Fibroblast of gingiva (primary cell): ENCODE data around the gene RPH3AL.

Source experiments
- DNase-seq: peaks from one replicate; pipeline ENCODE4 v3.0.0-alpha.2; 2011; ENCODE audit warnings: low read depth

RPH3AL gene

DNA sequence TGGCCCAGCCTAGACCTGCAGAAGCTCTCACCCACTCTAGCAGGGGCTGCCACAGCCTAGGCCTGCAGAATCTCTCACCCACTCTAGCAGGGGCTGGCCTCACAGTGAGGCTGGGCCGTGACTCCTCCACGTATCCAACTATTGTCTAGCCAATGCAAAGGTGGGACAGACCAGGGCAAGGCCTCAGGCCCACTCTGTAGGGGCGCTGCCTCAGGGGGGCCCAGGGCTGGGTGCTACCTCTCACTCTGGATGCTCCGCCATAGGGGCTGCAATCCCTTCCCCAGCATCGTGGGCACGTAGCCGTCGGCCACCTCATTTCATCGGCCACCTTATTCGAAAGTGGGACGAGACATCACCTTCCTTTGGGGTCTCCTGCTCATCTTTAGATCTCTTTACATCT lies 51.7 kb downstream of the RPH3AL start:
- no peak for DNase-seq

- no peak for DNase-seq
These were observed 53.1 kb downstream of the RPH3AL start for GRCh38 chr17:299546-299945.

DNA sequence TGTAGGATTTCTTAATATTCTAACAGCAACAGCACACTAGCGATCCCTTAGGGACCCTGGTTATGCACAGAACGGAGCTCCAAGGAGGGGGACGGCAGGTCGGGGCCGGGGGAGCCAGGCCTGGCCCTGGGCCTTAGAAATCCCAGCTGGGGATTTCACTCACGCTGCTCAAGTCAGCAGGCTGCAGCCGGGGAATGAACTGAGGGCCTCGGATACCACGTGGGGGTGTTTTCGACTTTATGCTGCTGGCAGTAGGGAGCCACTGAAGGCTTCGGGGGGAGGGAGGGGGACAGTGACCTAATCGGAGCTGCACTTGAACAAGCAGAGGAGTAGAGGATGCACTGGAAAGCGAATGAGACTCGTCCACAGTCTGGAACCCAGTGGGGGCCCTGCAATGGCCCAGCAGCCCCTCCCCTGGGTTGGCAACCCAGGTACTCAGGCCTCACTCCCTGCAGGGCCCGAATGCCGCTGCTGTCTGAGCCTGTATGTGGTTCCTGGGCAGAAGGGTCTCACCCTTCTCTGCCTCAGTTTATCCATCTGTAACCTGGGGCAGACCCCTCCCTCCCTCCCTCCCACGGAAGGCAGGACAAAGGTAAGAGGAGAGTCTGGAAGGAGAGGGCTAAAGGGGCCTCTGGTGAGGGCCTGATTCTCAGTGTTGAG lies 53.7 kb downstream of the RPH3AL start:
- DNase-seq = no peak

- no peak for DNase-seq
These were observed 54.8 kb downstream of the RPH3AL start for GRCh38 chr17:297758-298157.

DNA sequence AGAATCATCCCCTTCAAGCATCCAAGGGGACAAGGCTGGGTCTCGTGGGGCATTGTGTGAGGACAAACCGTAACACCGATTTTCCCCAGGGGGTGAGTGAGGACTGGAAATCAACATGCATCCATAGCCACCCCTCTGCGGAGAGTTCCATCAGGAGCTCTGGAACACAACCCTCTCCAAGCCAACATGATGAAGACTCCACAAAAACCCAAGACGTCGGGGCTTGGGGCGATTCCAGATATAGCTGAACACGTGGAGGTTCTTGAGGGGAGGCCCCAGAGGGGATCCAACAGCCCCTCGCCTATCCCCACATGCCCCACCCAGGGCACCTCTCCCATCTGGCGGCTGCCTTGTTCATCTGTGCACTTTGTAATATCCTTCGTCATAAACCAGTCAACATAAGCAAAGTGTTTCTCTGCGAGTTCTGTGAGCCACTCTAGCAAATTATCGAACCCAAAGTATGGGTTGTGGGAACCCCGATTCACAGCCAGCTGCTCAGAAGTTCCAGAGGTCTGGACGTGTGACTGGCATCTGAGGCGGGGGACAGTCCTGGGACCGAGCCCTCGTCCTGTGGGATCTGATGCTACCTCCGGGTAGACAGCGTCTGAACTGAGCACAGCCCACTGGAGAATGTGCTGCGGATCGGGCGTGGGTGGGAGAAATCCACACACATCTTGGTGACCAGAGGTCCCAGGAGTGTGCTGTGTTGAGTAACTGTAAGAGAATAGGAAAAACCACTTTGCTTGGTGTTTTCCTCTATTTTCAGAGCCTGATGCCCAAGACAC lies 55.5 kb downstream of the RPH3AL start:
- DNase-seq = no peak

DNA sequence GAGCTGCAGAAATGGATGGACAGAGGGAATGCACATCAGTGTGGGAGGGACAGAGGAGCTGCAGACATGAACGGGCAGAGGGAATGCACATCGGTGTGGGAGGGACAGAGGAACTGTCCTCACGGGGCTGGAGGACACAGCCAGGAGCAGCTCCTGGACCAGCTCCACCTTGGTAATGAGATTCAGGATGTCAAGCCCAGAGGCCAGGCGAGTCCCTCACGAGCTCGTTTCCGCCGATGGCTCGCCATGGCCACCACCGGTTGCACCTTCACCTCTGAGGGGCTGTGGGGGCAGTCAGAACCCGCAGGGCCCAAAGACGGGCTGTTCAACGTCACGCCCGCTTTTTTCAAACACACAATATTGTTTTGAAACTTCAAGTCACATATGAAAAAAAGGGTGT lies 56.2 kb downstream of the RPH3AL start:
- DNase-seq = no peak

- no peak for DNase-seq
These were observed 59.9 kb downstream of the RPH3AL start for GRCh38 chr17:292531-293382.

GRCh38 chr17:292016-292415 lies 60.6 kb downstream of the RPH3AL start:
- no peak for DNase-seq

GRCh38 chr17:291587-291986 lies 61.0 kb downstream of the RPH3AL start:
- DNase-seq = no peak

DNA sequence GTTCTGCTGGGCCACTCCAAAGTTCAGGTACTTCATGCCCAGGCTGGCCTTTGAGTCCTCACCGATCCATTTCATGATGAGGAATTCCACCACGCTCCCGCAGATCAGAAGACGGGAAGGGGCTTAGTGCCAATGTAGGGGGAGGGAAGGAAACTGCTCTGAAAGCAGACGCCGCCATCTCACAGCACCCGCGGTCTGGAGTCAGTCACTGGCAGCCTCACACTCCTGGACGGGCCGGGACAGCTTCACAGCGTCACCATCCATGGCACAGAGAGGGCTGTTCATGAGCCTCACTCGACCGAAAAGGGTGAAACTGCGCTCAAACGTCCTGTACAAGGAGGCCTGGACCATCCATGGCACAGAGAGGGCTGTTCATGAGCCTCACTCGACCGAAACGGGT lies 62.0 kb downstream of the RPH3AL start:
- no peak for DNase-seq

- no peak for DNase-seq
These were observed 62.5 kb downstream of the RPH3AL start for GRCh38 chr17:290121-290521.

DNA sequence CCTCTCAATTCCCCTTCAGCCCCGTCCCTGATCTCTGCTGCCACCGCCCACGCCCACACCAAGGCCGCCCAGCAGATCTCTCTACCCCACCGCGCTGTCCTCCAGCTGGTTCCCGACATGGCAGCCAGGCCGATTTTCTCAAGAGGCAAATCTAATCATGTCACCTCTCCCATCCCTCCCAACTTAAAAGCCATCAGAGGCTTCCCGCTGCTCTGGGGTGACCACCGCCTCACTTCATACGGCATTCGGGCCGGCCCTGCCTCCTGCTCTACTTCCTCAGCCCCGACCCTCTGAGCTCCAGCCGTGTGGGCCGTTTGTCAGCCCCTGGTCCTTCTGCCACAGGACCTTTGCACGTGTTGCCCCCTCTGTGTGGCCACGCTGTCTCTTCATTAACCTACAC lies 63.2 kb downstream of the RPH3AL start:
- DNase-seq = no peak

- no peak for DNase-seq
These were observed 63.7 kb downstream of the RPH3AL start for GRCh38 chr17:288802-289356.

- DNase-seq = no peak
These were observed 66.0 kb downstream of the RPH3AL start for GRCh38 chr17:286571-286970.

GRCh38 chr17:285751-286422 lies 66.7 kb downstream of the RPH3AL start:
- DNase-seq = no peak

GRCh38 chr17:284676-285355 lies 67.8 kb downstream of the RPH3AL start:
- DNase-seq = no peak

DNA sequence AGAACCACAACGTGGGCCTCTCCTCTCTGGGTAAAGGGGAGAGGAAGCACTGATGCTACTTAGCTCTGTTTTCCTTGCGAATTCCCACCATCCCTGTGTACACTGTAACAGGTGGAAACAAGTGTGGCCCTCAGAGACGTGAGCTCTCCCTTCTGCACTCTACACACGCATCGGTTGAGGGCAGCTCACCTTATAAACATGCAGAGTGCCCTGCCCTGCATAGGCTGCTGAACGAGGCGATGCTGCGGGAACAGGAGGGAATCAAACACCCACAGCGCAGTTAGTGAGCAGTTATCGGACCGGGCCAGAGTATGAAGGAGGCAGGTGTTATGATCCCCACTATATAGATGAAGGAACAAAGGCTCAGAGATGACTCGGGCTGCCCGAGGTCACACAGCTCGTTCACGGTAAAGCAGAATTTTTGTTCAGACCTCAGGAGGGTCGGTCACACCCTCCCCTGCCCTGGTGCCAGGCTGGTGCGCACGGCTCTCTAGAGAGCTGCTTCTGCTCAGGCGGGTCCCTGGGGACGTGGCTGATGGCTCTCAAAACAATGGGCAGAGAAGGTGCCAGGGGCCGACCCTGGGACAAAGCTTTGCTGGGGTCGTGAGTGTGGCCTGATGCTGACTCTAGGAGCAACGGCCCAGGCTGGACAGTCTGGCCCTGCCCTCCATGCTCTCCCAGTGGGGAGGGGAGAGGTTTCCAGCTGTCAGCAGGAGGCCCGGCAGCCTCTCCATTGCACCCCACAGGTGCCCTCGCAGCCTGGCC lies 68.5 kb downstream of the RPH3AL start:
- DNase-seq = no peak

GRCh38 chr17:282912-283882 lies 69.4 kb downstream of the RPH3AL start:
- no peak for DNase-seq
